Natural killer cell treated with Interleukin-12 subunit alpha and Interleukin-12 subunit beta and Interleukin-15 and Interleukin-18, amount 100 ng/mL, for 72 hours (primary cell): ENCODE measurements around the gene RALY. TPM values are rescaled to one million over a fixed set of nuclear protein-coding genes. Genes with fewer than 3 reads are reported as not detected.
"Not testable (repeated sequence)": the region's sequence is repeated elsewhere in the genome, so short reads cannot be mapped to it uniquely, and the experiment has no call there.

Experiments used
- ATAC-seq, 2 donors: fragments of 150-1000 bp; cut with Tn5 transposase in 1 of 2; sonication (Bioruptor Pico), chemical (Tn5 transposase) in 1 of 2; 2 replicates each; pipeline ENCODE4 v1.10.0; 2021
- DNase-seq: peaks from one replicate; pipeline ENCODE4 v3.0.0; 2022; ENCODE audit warnings: low spot score
- H3K27ac Mint-ChIP-seq, 2 donors: 1 replicate in 1 of 2; 2 replicates in 1 of 2; pipeline ENCODE4 v1.8.0; 2022; ENCODE audit warnings: mixed read lengths in 2 of 2, mild to moderate bottlenecking in 1 of 2, moderate library complexity in 1 of 2
- H3K27me3 Mint-ChIP-seq, 2 donors: 1 replicate in 1 of 2; 2 replicates in 1 of 2; pipeline ENCODE4 v1.8.0; 2022; ENCODE audit warnings: mixed read lengths in 2 of 2
- H3K36me3 Mint-ChIP-seq: one replicate; pipeline ENCODE4 v1.8.0; 2022; ENCODE audit warnings: mixed read lengths
- H3K4me1 Mint-ChIP-seq, 2 donors: 1 replicate in 1 of 2; 2 replicates in 1 of 2; pipeline ENCODE4 v1.8.0; 2022; ENCODE audit warnings: low read depth in 2 of 2, mixed read lengths in 2 of 2, mild to moderate bottlenecking in 1 of 2
- H3K4me3 Mint-ChIP-seq: one replicate; pipeline ENCODE4 v1.8.0; 2022; ENCODE audit warnings: mixed read lengths
- H3K9me3 Mint-ChIP-seq: 2 replicates; pipeline ENCODE4 v1.8.0; 2022; ENCODE audit warnings: mixed read lengths
- total RNA-seq, 2 donors: library from RNA; stranded (reverse); gene quantifications; one replicate each; pipeline ENCODE4 v1.2.3, GENCODE V29; 2022

Gene RALY
- total RNA-seq, 2 donors from 2014 or later, result 158 to 162 TPM

GRCh38 chr20:34014878-34015277, 21.2 kb downstream of the RALY start:
- ATAC-seq (no peak), DNase-seq (no peak)
- Mint-ChIP-seq H3K4me1 (peaks cover 61 to 77% of the 10 kb centered on the region in 2 donors), H3K27me3 (no peaks in the 10 kb centered on the region), H3K9me3 (no peaks in the 10 kb centered on the region), H3K4me3 (no peak overlapping the region), H3K27ac (peak overlapping the region in 1 of 2 donors; percentile 10), H3K36me3 (no peaks in the 10 kb centered on the region)

- Mint-ChIP-seq H3K27ac (peak overlapping the region; percentile 18 to 39), H3K27me3 (no peaks in the 10 kb centered on the region), H3K4me1 (peaks cover 64 to 77% of the 10 kb centered on the region in 2 donors), H3K36me3 (no peaks in the 10 kb centered on the region), H3K4me3 (no peak overlapping the region), H3K9me3 (no peaks in the 10 kb centered on the region)
- no peak for DNase-seq
- no peak for ATAC-seq
Measured at GRCh38 chr20:34015401-34016335, 22.0 kb downstream of the RALY start.

DNA sequence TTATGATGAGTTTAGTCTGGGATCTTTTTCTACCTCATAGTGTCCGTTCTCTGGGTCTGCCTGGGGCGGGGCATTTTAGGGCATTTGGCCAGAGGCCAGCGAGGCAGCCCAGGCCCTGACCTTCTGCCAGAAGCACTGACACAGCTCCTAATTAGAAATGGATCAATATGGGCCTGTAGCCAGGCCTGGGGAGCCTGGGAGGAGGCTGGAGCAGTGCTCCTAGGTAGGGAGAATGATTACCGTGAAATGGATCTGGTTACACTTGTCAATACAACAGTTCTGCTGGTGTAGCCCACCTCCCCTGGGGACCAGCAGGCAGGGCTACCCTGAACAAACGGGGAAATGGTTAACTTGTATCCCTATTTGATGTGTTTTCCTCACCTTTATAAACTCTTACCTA, 23.0 kb downstream of the RALY start:
- H3K4me1 Mint-ChIP-seq, result peaks cover 68 to 76% of the 10 kb centered on the region in 2 donors
- H3K9me3 Mint-ChIP-seq, result no peaks in the 10 kb centered on the region
- H3K36me3 Mint-ChIP-seq, result no peaks in the 10 kb centered on the region
- ATAC-seq (no peak), DNase-seq (no peak)
- no peak overlapping the region for H3K4me3 Mint-ChIP-seq
- H3K27me3 Mint-ChIP-seq, result no peaks in the 10 kb centered on the region
- H3K27ac Mint-ChIP-seq, result no peak overlapping the region

DNA sequence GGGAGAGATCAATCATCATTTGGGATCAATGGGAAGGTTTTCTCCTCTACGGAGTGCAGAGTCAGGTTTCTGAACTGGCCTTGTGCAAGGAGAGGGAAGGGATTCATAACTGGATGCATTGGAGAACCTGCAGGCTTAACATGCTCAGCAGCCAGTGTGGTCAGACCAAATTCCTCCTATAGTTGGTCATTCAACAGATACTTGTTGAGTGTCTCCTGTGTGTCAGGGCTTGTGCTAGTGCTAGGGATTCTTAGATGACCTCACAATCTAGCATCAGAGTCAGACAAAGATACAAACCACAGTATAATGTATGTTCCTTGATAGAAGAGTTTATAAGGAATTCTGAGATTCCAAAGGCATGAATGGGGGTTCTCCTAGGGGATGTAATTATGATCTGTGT, 23.9 kb downstream of the RALY start:
- ATAC-seq (no peak), DNase-seq (no peak)
- Mint-ChIP-seq H3K4me1 (peaks cover 67 to 78% of the 10 kb centered on the region in 2 donors), H3K27me3 (no peaks in the 10 kb centered on the region), H3K4me3 (no peak overlapping the region), H3K27ac (peak overlapping the region in 1 of 2 donors; percentile 8), H3K9me3 (no peaks in the 10 kb centered on the region), H3K36me3 (no peaks in the 10 kb centered on the region)

- ATAC-seq (no peak), DNase-seq (no peak)
- Mint-ChIP-seq H3K36me3 (no peaks in the 10 kb centered on the region), H3K27me3 (no peaks in the 10 kb centered on the region), H3K9me3 (no peaks in the 10 kb centered on the region), H3K4me3 (no peak overlapping the region), H3K4me1 (peaks cover 71 to 81% of the 10 kb centered on the region in 2 donors), H3K27ac (peak overlapping the region; percentile 8 to 36)
Measured at GRCh38 chr20:34018166-34018565, 24.5 kb downstream of the RALY start.

- Mint-ChIP-seq H3K4me1 (peaks cover 65 to 67% of the 10 kb centered on the region in 2 donors), H3K9me3 (no peaks in the 10 kb centered on the region), H3K36me3 (no peaks in the 10 kb centered on the region), H3K4me3 (no peak overlapping the region), H3K27ac (peak overlapping the region; percentile 16 to 49), H3K27me3 (no peaks in the 10 kb centered on the region)
- ATAC-seq (peak in 1 of 2 donors; percentile 53), DNase-seq (no peak)
Measured at GRCh38 chr20:34022151-34022838, 28.6 kb downstream of the RALY start.

GRCh38 chr20:34022839-34023234, 29.1 kb downstream of the RALY start:
- Mint-ChIP-seq H3K4me1 (peaks cover 64 to 65% of the 10 kb centered on the region in 2 donors), H3K27ac (peak overlapping the region; percentile 16 to 49), H3K27me3 (no peaks in the 10 kb centered on the region), H3K36me3 (no peaks in the 10 kb centered on the region), H3K4me3 (no peak overlapping the region), H3K9me3 (no peaks in the 10 kb centered on the region)
- ATAC-seq (no peak), DNase-seq (no peak)

DNA sequence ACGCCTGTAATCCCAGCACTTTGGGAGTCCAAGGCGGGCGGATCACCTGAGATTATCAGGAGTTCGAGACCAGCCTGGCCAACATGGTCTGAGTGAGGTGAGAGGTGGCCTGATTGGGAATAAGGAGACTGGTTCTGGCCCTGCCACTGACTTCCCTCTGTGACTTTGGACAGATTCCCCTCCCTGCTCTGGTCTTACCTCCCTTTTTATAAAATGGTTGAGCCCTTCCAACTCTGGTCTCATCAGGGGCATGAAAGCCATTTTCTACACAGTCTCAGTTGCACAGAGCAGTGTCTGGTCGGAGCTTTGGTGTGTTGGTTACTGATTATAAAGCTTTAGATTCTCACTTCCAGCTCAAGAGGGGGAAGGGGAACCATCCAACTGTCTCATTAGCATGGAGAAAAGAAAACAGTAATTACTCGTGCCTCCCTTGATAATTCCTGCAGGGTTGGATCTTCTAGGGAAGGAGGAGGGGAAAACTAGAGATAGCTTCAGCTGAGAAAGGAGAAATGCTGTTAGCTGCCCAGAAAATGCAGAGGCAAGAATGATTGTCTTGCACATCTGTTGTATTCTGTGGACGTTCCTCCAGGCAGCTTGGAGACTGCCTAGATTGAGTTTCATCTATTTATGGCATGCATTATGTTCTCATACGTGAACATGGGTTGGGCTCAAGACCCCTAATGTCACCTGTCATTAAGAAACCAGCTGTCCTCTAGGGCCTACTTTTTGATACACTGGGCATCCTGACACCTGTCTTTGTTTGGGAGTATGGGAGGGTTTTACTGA, 30.4 kb downstream of the RALY start:
- Mint-ChIP-seq H3K27me3 (no peaks in the 10 kb centered on the region), H3K4me3 (no peak overlapping the region), H3K9me3 (no peaks in the 10 kb centered on the region), H3K4me1 (peaks cover 66 to 69% of the 10 kb centered on the region in 2 donors), H3K36me3 (no peaks in the 10 kb centered on the region), H3K27ac (peak overlapping the region in 1 of 2 donors; percentile 38)
- DNase-seq, result no peak
- ATAC-seq, result no peak

DNA sequence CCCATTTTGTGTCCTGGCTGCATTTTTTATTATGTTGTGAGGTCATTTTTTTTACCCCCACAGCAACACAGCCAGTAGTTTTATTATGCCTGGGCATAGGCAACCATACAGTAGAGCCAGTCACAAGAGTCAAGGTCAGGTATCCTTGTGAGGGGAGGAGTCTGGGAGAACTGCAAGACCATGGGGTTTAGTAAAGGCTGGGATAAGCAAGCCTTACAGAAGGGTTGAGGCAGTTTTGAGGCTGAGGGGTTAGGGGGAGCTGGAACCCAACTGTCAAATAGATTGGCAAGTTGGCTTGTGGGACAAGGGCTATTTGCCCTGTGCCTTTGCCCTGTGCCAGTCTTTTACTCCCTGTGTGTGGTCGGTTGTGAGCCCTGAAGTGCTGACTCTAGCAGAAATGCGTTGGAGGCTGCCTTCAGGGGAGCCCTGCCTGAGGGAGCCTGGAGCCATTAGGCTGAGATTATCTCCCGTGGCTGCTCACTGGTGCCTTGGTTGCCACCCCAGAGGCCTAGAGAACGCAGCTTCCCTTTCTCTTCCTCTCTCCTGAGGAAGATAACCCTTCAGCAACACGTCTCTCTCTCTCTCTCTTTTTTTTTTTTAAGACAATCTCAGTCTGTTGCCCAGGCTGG, 31.1 kb downstream of the RALY start:
- no peaks in the 10 kb centered on the region for H3K27me3 Mint-ChIP-seq
- H3K4me1 Mint-ChIP-seq, result peaks cover 69% of the 10 kb centered on the region in 2 donors
- H3K27ac Mint-ChIP-seq, result peak overlapping the region in 1 of 2 donors; percentile 38
- H3K9me3 Mint-ChIP-seq, result no peaks in the 10 kb centered on the region
- ATAC-seq (no peak), DNase-seq (no peak)
- H3K36me3 Mint-ChIP-seq, result no peaks in the 10 kb centered on the region
- H3K4me3 Mint-ChIP-seq, result no peak overlapping the region

GRCh38 chr20:34028013-34028412, 34.3 kb downstream of the RALY start:
- H3K9me3 Mint-ChIP-seq, H3K27me3 Mint-ChIP-seq, H3K27ac Mint-ChIP-seq, DNase-seq, ATAC-seq, H3K4me3 Mint-ChIP-seq, H3K36me3 Mint-ChIP-seq: not testable (repeated sequence)
- peaks cover 50 to 57% of the 10 kb centered on the region in 2 donors for H3K4me1 Mint-ChIP-seq

GRCh38 chr20:34029415-34029814, 35.7 kb downstream of the RALY start:
- H3K4me1 Mint-ChIP-seq, result peaks cover 47 to 53% of the 10 kb centered on the region in 2 donors
- H3K27ac Mint-ChIP-seq, result no peak overlapping the region
- no peak overlapping the region for H3K4me3 Mint-ChIP-seq
- H3K36me3 Mint-ChIP-seq, result peaks cover 5% of the 10 kb centered on the region
- ATAC-seq, result no peak
- no peak for DNase-seq
- H3K9me3 Mint-ChIP-seq, result no peaks in the 10 kb centered on the region
- H3K27me3 Mint-ChIP-seq, result no peaks in the 10 kb centered on the region

- Mint-ChIP-seq H3K4me1 (peaks cover 49% of the 10 kb centered on the region in 2 donors), H3K27me3 (no peaks in the 10 kb centered on the region), H3K36me3 (peaks cover 5% of the 10 kb centered on the region), H3K9me3 (no peaks in the 10 kb centered on the region), H3K27ac (no peak overlapping the region), H3K4me3 (no peak overlapping the region)
- ATAC-seq (no peak), DNase-seq (no peak)
Measured at GRCh38 chr20:34030456-34030855, 36.7 kb downstream of the RALY start.

DNA sequence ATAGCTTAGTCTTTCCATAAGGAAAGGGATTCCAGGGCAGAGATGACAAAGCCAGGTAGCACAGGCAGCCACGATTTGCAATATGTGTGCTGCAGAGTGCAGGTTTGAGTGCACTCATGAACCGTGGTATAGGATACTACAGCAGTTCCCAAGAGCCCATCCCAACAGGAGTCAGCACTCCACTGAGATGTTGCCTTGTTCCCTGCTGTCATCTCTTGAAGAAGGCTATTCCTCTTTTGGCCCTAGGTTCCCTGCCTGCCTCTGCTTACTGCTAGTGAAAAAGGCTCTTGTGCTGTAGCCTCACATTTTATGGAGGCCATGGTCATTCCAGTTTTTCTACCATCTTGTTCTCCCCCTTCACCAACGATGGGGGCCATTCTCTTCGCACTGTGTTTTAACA, 40.2 kb downstream of the RALY start:
- no peak for DNase-seq
- Mint-ChIP-seq H3K27me3 (no peaks in the 10 kb centered on the region), H3K9me3 (no peaks in the 10 kb centered on the region), H3K4me1 (peaks cover 54 to 61% of the 10 kb centered on the region in 2 donors), H3K27ac (no peak overlapping the region), H3K4me3 (no peak overlapping the region), H3K36me3 (peaks cover 8% of the 10 kb centered on the region)
- no peak for ATAC-seq
